Spleen (tissue), 7 donors: ENCODE results near the gene SLIT3.

Experiments used
- CTCF ChIP-seq, 11 experiments: fragments of 200-600 bp in 7 of 11; fragments of 450-650 bp in 4 of 11; sonication (generic) in 4 of 11; IDR thresholded peaks in 8 of 11; conservative IDR thresholded peaks in 3 of 11; 1 replicate in 7 of 11; 2 replicates in 4 of 11; pipeline versions ENCODE4 v1.4.0 to v1.8.0; 2016 to 2021; ENCODE audit warnings: antibody characterized with exemption in 11 of 11, inconsistent platforms in 4 of 11, mild to moderate bottlenecking in 1 of 11
- POLR2A ChIP-seq, 3 donors: fragments of 450-650 bp; IDR thresholded peaks; one replicate each; pipeline ENCODE4 v1.5.1; 2017; ENCODE audit warnings: antibody characterized with exemption in 3 of 3, mild to moderate bottlenecking in 1 of 3
- donor health status: DM: no; HTN: no; CAD: no; lungs with moderate emphysema.
- donor health status: DM: no; HTN: no; CAD: no.
- donor health status: DM: no; HTN: no; CAD: no.

DNA sequence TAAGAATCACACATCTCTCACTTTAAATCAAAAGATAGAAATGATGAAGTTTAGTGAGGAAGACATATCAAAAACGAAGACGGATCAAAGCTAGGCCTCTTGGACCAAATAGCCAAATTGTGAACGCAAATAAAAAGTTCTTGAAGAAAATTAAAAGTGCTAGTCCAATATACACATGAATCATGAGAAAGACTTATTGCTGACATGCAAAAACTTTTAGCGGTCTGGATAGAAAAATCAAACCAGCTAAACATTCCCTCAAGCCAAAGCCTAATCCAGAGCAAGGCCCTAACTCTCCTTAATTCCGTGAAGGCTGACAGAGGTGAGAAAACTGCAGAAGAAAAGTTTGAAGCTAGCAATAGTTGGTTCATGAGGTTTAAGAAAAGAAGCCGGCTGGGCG lies 557.3 kb downstream of the SLIT3 start:
- TF ChIP-seq CTCF (IDR thresholded peaks at IDR 0.05 in 8 of 11, conservative IDR thresholded peaks at IDR 0.05 in 3 of 11) (no peak), POLR2A (IDR thresholded peaks at IDR 0.05) (no peak)
